ENCODE data around the gene ATP7A. TPM values are rescaled to one million over a fixed set of nuclear protein-coding genes. Genes with fewer than 3 reads are reported as not detected.

Gene ATP7A
- total RNA-seq, 1 donor from 2014 or later: 8.2 TPM

GRCh38 chrX:77977518-77977917 is 67.0 kb downstream of the ATP7A start:
- no peak overlapping the region for H3K4me3 ChIP-seq (ENCODE audit: low read depth, low read length)

GRCh38 chrX:77979870-77980269 is 69.4 kb downstream of the ATP7A start:
- Histone ChIP-seq H3K36me3 (ENCODE audit: control insufficient read depth, insufficient read depth, low read length) (no peaks in the 10 kb centered on the region), H3K4me3 (ENCODE audit: low read depth, low read length) (no peak overlapping the region), H3K27me3 (ENCODE audit: control insufficient read depth, insufficient read depth, low read length) (no peaks in the 10 kb centered on the region)
- TF ChIP-seq CTCF (IDR thresholded peaks at IDR 0.05; ENCODE audit: insufficient read depth, low read length, poor library complexity, severe bottlenecking): no peak
- DNase-seq (ENCODE audit: low read depth): no peak

More at GRCh38 chrX:77977518-77977917, 67.0 kb downstream of the ATP7A start:
- no peaks in the 10 kb centered on the region for H3K27me3 ChIP-seq (ENCODE audit: control insufficient read depth, insufficient read depth, low read length)
- H3K36me3 ChIP-seq (ENCODE audit: control insufficient read depth, insufficient read depth, low read length): no peaks in the 10 kb centered on the region
- no peak for TF ChIP-seq CTCF (IDR thresholded peaks at IDR 0.05; ENCODE audit: insufficient read depth, low read length, poor library complexity, severe bottlenecking)
- no peak for DNase-seq (ENCODE audit: low read depth)

GRCh38 chrX:78011846-78012245 is 101.4 kb downstream of the ATP7A start:
- TF ChIP-seq CTCF (IDR thresholded peaks at IDR 0.05; ENCODE audit: insufficient read depth, low read length, poor library complexity, severe bottlenecking): no peak
- H3K36me3 ChIP-seq (ENCODE audit: control insufficient read depth, insufficient read depth, low read length): no peaks in the 10 kb centered on the region
- H3K4me3 ChIP-seq (ENCODE audit: low read depth, low read length): no peak overlapping the region
- no peak for DNase-seq (ENCODE audit: low read depth)
- H3K27me3 ChIP-seq (ENCODE audit: control insufficient read depth, insufficient read depth, low read length): no peaks in the 10 kb centered on the region

GRCh38 chrX:78019586-78020483 is 109.3 kb downstream of the ATP7A start:
- Histone ChIP-seq H3K36me3 (ENCODE audit: control insufficient read depth, insufficient read depth, low read length) (no peaks in the 10 kb centered on the region), H3K4me3 (ENCODE audit: low read depth, low read length) (no peak overlapping the region), H3K27me3 (ENCODE audit: control insufficient read depth, insufficient read depth, low read length) (no peaks in the 10 kb centered on the region)
- no peak for TF ChIP-seq CTCF (IDR thresholded peaks at IDR 0.05; ENCODE audit: insufficient read depth, low read length, poor library complexity, severe bottlenecking)
- DNase-seq (ENCODE audit: low read depth): no peak

- no peaks in the 10 kb centered on the region for H3K36me3 ChIP-seq (ENCODE audit: control insufficient read depth, insufficient read depth, low read length)
- peak; percentile 45 for TF ChIP-seq CTCF (IDR thresholded peaks at IDR 0.05; ENCODE audit: insufficient read depth, low read length, poor library complexity, severe bottlenecking)
- no peak for DNase-seq (ENCODE audit: low read depth)
- no peaks in the 10 kb centered on the region for H3K27me3 ChIP-seq (ENCODE audit: control insufficient read depth, insufficient read depth, low read length)
- no peak overlapping the region for H3K4me3 ChIP-seq (ENCODE audit: low read depth, low read length)
Measured at GRCh38 chrX:78024349-78025059, 114.0 kb downstream of the ATP7A start.

Measured in kidney epithelial cell (primary cell).